ELR (cell line): Measurements from ENCODE around the gene MAJIN.
A peak's percentile ranks its signal among the peaks of the same experiment; 100 is the strongest.

Experiments
- DNase-seq: peaks from one replicate; pipeline ENCODE4 v3.0.0-alpha.2; 2015; ENCODE audit warnings: low read depth

The MAJIN gene

GRCh38 chr11:64911689-64912088 lies 60.2 kb downstream of the MAJIN start:
- no peak for DNase-seq

GRCh38 chr11:64911142-64911541 lies 60.8 kb downstream of the MAJIN start:
- DNase-seq: no peak

- DNase-seq: no peak
These were observed 61.3 kb downstream of the MAJIN start for GRCh38 chr11:64910451-64911093.

- no peak for DNase-seq
These were observed 62.1 kb downstream of the MAJIN start for GRCh38 chr11:64909653-64910343.

GRCh38 chr11:64908766-64909165 lies 63.1 kb downstream of the MAJIN start:
- DNase-seq: no peak

- DNase-seq: no peak
These were observed 65.6 kb downstream of the MAJIN start for GRCh38 chr11:64906314-64906635.

GRCh38 chr11:64905516-64906313 lies 66.2 kb downstream of the MAJIN start:
- DNase-seq: no peak

GRCh38 chr11:64903291-64903833 lies 68.5 kb downstream of the MAJIN start:
- no peak for DNase-seq

- no peak for DNase-seq
These were observed 69.6 kb downstream of the MAJIN start for GRCh38 chr11:64902102-64902900.

- DNase-seq: no peak
These were observed 71.1 kb downstream of the MAJIN start for GRCh38 chr11:64900774-64901173.

GRCh38 chr11:64900263-64900678 lies 71.6 kb downstream of the MAJIN start:
- peak; percentile 51 for DNase-seq

GRCh38 chr11:64898541-64898940 lies 73.4 kb downstream of the MAJIN start:
- DNase-seq: no peak

- no peak for DNase-seq
These were observed 73.8 kb downstream of the MAJIN start for GRCh38 chr11:64898076-64898445.

- DNase-seq: no peak
These were observed 74.4 kb downstream of the MAJIN start for GRCh38 chr11:64897381-64898075.

GRCh38 chr11:64896448-64897022 lies 75.4 kb downstream of the MAJIN start:
- no peak for DNase-seq

GRCh38 chr11:64894812-64895452 lies 77.0 kb downstream of the MAJIN start:
- no peak for DNase-seq

GRCh38 chr11:64894070-64894811 lies 77.7 kb downstream of the MAJIN start:
- peak; percentile 80 for DNase-seq

- no peak for DNase-seq
These were observed 78.5 kb downstream of the MAJIN start for GRCh38 chr11:64893194-64894069.

- no peak for DNase-seq
These were observed 79.1 kb downstream of the MAJIN start for GRCh38 chr11:64892838-64893193.
